Pancreas (tissue), 10 donors: ENCODE data around the gene LY6G6D. TPM values are rescaled to one million over a fixed set of nuclear protein-coding genes. Genes with fewer than 3 reads are reported as not detected.
"Not testable (repeated sequence)": the region's sequence is repeated elsewhere in the genome, so short reads cannot be mapped to it uniquely, and the experiment has no call there.

Experiments used
- ATAC-seq, 4 donors: fragments of 200-7000 bp; cut with Tn5 transposase; one replicate each; pipeline versions ENCODE4 v1.8.0 to v1.9.1; 2020; ENCODE audit warnings: mild to moderate bottlenecking in 4 of 4, moderate library complexity in 4 of 4
- DNase-seq, 6 donors: peaks; one replicate each; pipeline ENCODE4 v3.0.0-alpha.2; 2020
- FAIRE-seq: peaks from 2 replicates; lab custom pipeline; 2012; peaks lifted over from hg19 to GRCh38; lab: Jason Lieb, UNC
- H3K27ac ChIP-seq, 4 donors: fragments of 200-600 bp; sonication (generic); 1 replicate in 3 of 4; 2 replicates in 1 of 4; pipeline versions ENCODE4 v1.5.0 to v1.8.0; 2020
- H3K27me3 ChIP-seq, 4 donors: fragments of 200-600 bp; one replicate each; pipeline ENCODE4 v1.8.0; 2021
- H3K36me3 ChIP-seq, 3 donors: fragments of 200-600 bp; sonication (generic) in 1 of 3; one replicate each; pipeline versions ENCODE4 v1.5.0 to v1.8.0; 2020 to 2021
- H3K4me1 ChIP-seq, 3 donors: fragments of 200-600 bp; one replicate each; pipeline ENCODE4 v1.8.0; 2021
- H3K4me3 ChIP-seq, 4 donors: fragments of 200-600 bp; sonication (generic) in 2 of 4; one replicate each; pipeline versions ENCODE4 v1.5.0 to v1.8.0; 2020 to 2021
- H3K9me3 ChIP-seq, 4 donors: fragments of 200-600 bp; one replicate each; pipeline ENCODE4 v1.8.0; 2021
- CTCF ChIP-seq, 4 donors: fragments of 200-600 bp; sonication (generic) in 3 of 4; IDR thresholded peaks; one replicate each; pipeline versions ENCODE4 v1.5.0 to v1.8.0; 2021; ENCODE audit warnings: antibody characterized with exemption in 4 of 4
- WGBS, 2 donors: extraction: QIAGEN DNeasy Blood & Tissue Kit; methylation state at CpG; one replicate each; pipeline ENCODE4 v1.1.7; 2013; 5-methylcytosine and 5-hydroxymethylcytosine counted together
- intact Hi-C, 3 donors: fragments of 100-400 bp; cut with DNase I; formaldehyde crosslinking; loops; one replicate each; pipeline versions ENCODE4 v1.11.1 to v1.14.2; 2022
- polyA plus RNA-seq, 2 donors: library from polyadenylated mRNA; stranded (reverse); fragments of 200-250 nt; gene quantifications; one replicate each; pipeline ENCODE4 v1.2.3, GENCODE V29; 2013
- total RNA-seq, 6 donors: library from RNA; stranded (reverse); fragmentation: NEBNext Ultra II Directional in 4 of 6; extraction: Animal tissue kit (Norgen Biotek cat#: 25700) in 4 of 6; gene quantifications; one replicate each; pipeline versions ENCODE4 v1.2.1 to v1.2.4, GENCODE V29; 2021 to 2023
- donor health status: healthy with polysubstance abuse.
- donor health status: DM: no; HTN: no; CAD: no; lungs with moderate emphysema.
- donor health status: DM: no; HTN: no; CAD: no.
- donor health status: control.
- donor health status: control.
- donor health status: Bipolar disorder and iron deficiency.
- donor health status: DM: yes; HTN: yes; CAD: no.
- donor health status: DM: no; HTN: no; CAD: no.
- donor health status: DM: no; HTN: no; CAD: no.
- donor health status: DM: yes; HTN: yes; CAD: no.

The LY6G6D gene
- total and polyA plus RNA-seq, 8 donors: not detected

- Histone ChIP-seq H3K36me3 (no peaks in the 10 kb centered on the region), H3K27me3 (no peaks in the 10 kb centered on the region), H3K9me3 (no peaks in the 10 kb centered on the region), H3K4me1 (peaks cover 0 to 12% (median 9%) of the 10 kb centered on the region in 3 donors), H3K4me3 (no peak overlapping the region), H3K27ac (no peak overlapping the region)
- intact Hi-C loops: no loop called here
- WGBS, 2 donors: 73 to 84% methylated on average over 6 of the region's 6 CpGs
- DNase-seq (no peak), FAIRE-seq (no peak), ATAC-seq (no peak)
- TF ChIP-seq CTCF (IDR thresholded peaks at IDR 0.05): no peak
Observed at GRCh38 chr6:31705931-31706330, 9.2 kb upstream of the LY6G6D start.

- Histone ChIP-seq H3K27me3 (no peaks in the 10 kb centered on the region), H3K36me3 (no peaks in the 10 kb centered on the region), H3K9me3 (no peaks in the 10 kb centered on the region), H3K27ac (no peak within 1 kb of the TSS), H3K4me3 (no peak within 1 kb of the TSS), H3K4me1 (peaks cover 0 to 10% (median 2%) of the 10 kb centered on the region in 3 donors)
- 35 to 44% methylated on average over 3 of the region's 3 CpGs for WGBS, 2 donors
- intact Hi-C loops: no loop called here
- no peak for FAIRE-seq
- ATAC-seq: no peak
- no peak for TF ChIP-seq CTCF (IDR thresholded peaks at IDR 0.05)
- no peak for DNase-seq
Observed at GRCh38 chr6:31706599-31706998, 8.5 kb upstream of the LY6G6D start, which contains the start of gene LY6G6F. TSS of gene LY6G6F (plus strand) at chr6:31706866. CDS start at chr6:31706907, 41 bp downstream.

GRCh38 chr6:31707701-31708100, 7.4 kb upstream of the LY6G6D start:
- FAIRE-seq (no peak), ATAC-seq (no peak), DNase-seq (no peak)
- Histone ChIP-seq H3K36me3 (no peaks in the 10 kb centered on the region), H3K4me1 (peaks cover 0 to 5% (median 0%) of the 10 kb centered on the region in 3 donors), H3K4me3 (no peak overlapping the region), H3K9me3 (no peaks in the 10 kb centered on the region), H3K27me3 (no peaks in the 10 kb centered on the region), H3K27ac (no peak overlapping the region)
- TF ChIP-seq CTCF (IDR thresholded peaks at IDR 0.05): no peak
- intact Hi-C loops: no loop called here
- WGBS, 2 donors: 70 to 82% methylated on average over 10 of the region's 10 CpGs

GRCh38 chr6:31708224-31708623, 6.9 kb upstream of the LY6G6D start:
- H3K4me3 ChIP-seq: no peak overlapping the region
- intact Hi-C loops: no loop called here
- FAIRE-seq: no peak

GRCh38 chr6:31709157-31709556, 6.0 kb upstream of the LY6G6D start:
- H3K4me3 ChIP-seq, H3K27ac ChIP-seq, H3K4me1 ChIP-seq, H3K9me3 ChIP-seq, H3K36me3 ChIP-seq, DNase-seq, intact Hi-C loops, ATAC-seq, FAIRE-seq, H3K27me3 ChIP-seq: not testable (repeated sequence)
- WGBS, 2 donors: 78 to 91% methylated on average over 11 of the region's 11 CpGs

More at GRCh38 chr6:31708224-31708623, 6.9 kb upstream of the LY6G6D start:
- WGBS, 2 donors: 87 to 89% methylated on average over 3 of the region's 3 CpGs
- peaks cover 0 to 5% (median 0%) of the 10 kb centered on the region in 3 donors for H3K4me1 ChIP-seq
- H3K27me3 ChIP-seq: no peaks in the 10 kb centered on the region
- no peak for DNase-seq
- H3K36me3 ChIP-seq: no peaks in the 10 kb centered on the region
- H3K27ac ChIP-seq: no peak overlapping the region
- ATAC-seq: no peak
- TF ChIP-seq CTCF (IDR thresholded peaks at IDR 0.05): no peak
- no peaks in the 10 kb centered on the region for H3K9me3 ChIP-seq
